Fibroblast of gingiva (primary cell): ENCODE data around the gene PPT1.

Experiments
- DNase-seq: peaks from one replicate; pipeline ENCODE4 v3.0.0-alpha.2; 2011; ENCODE audit warnings: low read depth

Gene PPT1

DNA sequence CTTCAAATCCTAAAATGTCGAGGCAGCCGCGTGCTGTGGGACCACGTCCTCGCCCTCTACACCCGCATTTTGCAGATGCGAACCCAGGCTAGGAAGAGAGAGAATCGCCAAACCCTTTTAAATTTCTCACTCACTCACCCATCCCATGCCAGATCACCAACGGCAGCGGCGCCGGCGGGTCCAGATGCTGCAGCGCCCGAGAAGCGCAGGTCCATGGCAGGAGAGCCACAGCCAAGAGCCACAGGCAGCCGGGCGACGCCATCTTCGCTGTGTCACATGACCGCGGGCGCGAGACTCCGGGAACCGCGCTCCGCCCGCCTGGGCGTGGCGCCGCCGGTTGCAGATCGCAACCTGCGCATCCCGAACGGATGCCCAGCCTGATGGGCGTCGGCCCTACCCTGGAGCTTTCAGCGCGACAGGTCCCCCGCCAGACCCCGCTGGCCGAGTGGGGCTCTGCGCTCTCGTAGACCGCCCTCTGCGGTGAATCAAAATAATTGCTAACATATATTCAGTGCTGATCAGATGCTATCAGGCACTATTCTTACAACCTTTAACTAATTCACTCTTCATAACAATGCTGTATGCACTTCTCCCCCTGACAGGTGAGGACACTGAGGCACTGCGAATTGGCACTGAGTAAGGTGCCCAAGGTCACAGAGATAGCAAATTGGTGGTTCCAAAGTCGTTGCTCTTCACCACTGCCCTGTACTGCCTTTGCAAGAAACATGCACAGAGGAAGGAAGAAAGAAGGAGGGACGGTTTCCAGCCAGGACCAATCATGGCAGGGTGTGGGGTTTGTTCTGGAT lies at the start of gene PPT1:
PPT1 (minus strand) TSS at position 276 of the 806 bp plus-strand sequence; CDS start at position 262, 14 bp downstream.
- peak; percentile 54 for DNase-seq

GRCh38 chr1:40143891-40144575 lies 47.0 kb upstream of the PPT1 start:
- DNase-seq = peak; percentile 50

- no peak for DNase-seq
Measured at GRCh38 chr1:40141878-40142535, 45.0 kb upstream of the PPT1 start.

DNA sequence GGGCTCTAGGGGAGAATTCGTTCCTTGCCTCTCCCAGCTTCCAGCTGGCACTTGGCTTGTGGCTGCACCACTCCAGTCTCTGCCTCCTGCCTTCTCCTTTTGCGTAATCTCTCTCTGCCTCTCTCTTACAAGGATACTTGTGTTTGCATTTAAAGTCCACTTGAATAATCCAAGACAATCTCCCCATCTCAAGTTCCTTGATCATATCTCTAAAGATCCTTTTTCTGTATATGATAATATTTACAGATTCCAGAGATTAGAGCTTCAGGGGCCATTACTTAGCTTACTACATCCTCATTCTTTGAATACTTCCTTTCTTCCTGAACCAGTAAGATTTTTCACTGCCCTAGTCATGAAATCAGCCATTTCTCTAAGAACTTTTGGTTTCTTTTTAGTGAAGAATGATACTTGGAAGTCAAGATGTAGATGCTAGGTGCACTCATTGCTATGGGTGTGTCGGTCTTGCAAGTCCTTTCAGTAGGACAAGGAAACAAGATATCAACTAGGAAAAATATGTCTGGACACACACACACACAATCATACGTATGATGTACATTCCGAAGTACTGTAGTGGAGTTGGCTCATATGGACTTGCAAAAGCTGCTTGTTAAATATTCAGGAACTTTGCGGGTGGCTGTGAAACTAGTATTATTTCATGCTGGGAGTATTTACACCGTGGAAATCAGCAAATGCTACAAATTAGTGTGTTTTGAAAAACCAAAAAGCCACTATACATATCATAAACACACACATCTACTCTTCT lies 43.3 kb upstream of the PPT1 start:
- no peak for DNase-seq

DNA sequence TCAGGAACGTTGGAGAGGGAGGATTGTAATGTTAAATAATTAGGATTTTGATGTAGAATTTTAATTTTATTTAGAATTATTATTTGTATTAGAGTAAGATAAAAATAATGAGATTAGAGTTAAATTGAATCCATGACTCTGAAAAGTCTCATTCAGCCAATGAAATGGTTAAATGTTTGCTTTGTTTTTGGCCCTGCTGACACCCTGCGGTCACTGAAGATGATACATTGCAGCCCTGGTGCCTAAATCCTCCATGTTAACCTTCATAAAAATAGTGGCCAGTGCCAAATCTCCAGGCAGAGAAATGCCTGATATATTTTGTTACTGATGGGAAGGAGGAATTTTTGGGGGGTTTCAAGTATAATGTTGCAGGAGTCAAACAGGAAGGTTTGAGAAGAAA lies 36.8 kb upstream of the PPT1 start:
- DNase-seq = no peak

- DNase-seq = no peak
Measured at GRCh38 chr1:40133312-40133665, 36.2 kb upstream of the PPT1 start.

DNA sequence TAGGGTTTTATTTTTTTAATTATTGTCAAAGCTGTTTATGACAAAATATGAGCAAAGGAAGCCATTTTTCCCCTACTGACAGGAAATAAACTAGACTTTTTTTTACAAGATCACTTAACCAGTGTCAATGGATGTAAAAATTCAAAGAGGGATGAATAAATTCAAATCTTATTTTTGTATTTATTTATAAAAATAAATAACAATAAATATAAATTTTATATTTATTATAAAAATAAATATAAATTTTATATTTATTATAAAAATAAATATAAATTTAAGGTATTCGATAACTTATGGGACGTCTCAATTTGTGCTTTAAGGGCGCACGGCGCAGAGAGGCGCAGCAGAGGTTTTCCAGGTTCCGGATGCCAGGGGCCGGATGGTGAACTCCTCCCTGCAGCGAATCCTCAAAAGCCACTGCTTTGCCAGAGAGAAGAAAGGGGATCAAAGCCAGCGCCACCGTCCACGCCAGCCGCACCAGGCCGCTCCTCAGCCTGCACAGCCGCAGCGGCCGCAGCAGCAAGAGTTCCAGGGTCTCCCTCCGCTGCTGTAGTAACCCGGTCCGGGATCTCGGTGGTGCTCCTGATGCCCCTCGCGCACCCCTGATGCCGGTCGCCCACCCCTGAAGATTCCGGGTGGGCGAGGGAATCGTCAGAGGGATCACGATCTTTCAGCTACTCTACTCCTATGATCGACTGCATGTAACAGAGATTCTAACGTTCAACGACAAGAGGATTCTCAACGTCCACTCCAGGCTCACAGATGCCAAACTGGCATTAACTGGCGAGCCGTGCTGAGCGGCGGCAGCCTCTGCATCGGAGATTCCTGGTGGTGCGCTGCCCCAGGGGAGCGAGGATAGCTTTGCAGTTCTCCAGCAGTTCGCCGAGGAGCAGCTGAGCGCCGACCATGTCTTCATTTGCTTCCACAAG lies 35.6 kb upstream of the PPT1 start:
- peak; percentile 24 for DNase-seq

- DNase-seq = no peak
Measured at GRCh38 chr1:40130892-40131291, 33.8 kb upstream of the PPT1 start.

GRCh38 chr1:40122855-40123254 lies 25.8 kb upstream of the PPT1 start:
- DNase-seq = no peak

DNA sequence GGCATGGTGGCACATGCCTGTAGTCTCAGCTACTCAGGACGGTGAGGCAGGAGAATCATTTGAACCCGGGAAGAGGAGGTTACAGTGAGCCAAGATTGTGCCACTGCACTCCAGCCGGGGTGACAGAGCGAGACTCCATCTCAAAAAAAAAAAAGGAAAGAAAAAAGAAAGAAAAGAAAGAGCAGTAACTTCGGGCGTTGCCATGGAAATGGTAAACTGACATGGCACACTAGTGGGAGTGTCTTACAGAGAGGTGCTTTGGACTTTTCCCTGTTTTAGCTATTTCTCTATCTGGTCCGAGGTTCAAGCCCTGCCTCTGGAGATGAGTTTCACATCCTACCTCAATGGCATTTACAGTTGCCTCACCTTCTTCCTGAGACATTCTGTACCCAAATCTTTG lies 23.1 kb upstream of the PPT1 start:
- DNase-seq = no peak

GRCh38 chr1:40114400-40114799 lies 17.3 kb upstream of the PPT1 start:
- no peak for DNase-seq

DNA sequence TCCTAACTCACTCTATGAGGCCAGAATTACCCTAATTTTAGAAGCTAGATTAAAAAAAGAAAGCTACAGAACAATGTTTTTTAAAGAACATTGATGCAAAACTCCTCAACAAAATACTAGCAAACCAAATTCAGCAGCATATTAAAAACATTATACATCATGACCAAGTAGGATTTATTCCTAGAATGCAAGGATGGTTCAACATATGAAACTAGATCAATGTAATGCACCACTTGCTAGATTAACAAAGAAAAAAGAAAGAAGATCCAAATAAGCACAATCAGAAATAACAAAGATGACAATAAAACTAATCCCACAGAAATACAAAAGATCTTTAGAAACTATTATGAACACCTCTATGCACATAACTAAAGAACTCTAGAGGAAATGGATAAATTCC lies 13.3 kb upstream of the PPT1 start:
- no peak for DNase-seq

DNA sequence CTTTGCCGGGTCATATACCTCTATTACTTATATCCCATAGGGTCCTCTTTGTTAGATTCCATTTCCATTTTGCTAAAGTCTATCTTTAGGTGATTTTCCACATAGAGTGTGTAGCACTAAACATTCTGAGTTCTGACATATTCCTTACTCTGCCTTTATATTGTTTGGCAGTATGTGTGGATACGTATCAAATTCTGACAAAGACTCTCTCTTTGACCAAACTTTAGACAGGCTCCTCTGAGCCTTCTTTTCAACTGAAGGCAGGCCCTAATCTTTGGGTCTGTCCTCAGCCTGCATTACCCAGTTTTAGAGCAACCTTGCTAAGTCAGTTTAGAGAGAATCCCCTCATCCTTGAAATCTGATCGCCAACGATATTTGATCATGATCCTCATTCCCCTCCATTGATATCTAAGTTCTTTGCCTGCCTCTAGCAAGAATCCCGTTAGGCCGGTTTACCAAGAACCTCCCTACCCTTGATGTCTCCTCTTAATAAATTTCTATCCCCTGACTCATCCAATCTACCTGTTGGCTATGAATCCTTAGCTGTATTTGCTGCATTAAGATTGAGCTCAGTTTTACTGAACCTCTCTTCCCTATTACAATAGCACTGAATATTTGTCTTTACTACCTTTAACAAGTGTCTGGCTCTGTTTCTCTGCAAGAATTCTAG lies 10.4 kb upstream of the PPT1 start:
- no peak for DNase-seq

- DNase-seq = no peak
Measured at GRCh38 chr1:40105028-40105427, 8.0 kb upstream of the PPT1 start.

GRCh38 chr1:40102896-40103295 lies 5.8 kb upstream of the PPT1 start:
- no peak for DNase-seq

DNA sequence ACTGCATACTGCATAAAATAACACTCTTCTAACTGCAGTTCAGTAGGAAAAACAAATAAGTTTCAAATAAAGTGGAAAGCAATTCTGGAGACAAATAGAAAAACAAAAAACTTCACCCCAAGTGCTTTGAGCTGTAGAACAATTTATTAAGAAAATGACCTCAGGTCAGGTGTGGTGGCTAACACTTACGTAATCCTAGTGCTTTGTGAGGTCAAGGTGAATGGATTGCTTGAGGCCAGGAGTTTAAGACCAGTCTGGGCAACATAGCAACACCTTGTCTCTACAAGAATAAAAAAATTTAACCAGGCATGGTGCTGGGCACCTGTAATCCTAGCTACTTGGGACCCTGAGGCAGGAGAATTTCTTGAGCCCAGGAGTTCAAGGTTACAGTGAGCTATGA lies 5.0 kb upstream of the PPT1 start:
- DNase-seq = no peak

DNA sequence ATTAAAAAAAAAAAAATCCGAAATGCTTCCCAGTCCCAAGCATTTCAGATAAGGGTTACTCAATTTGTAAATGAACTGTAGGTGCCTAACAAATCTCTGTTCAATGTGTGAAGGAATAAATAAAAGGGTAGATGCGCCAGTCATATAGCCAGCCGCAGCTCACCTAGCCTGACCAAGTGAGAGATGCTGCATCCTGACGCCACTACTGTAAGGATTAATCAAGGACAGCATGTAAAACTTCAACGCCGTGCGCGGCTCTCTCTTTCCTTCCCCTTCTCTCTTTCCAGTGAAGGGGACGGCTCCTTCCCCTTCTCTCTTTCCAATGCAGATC lies 441 bp downstream of the PPT1 start:
- DNase-seq = no peak

- DNase-seq = no peak
Measured at GRCh38 chr1:40095806-40096205, 1.2 kb downstream of the PPT1 start.

- DNase-seq = no peak
Measured at GRCh38 chr1:40094466-40095110, 2.5 kb downstream of the PPT1 start.
